ENCODE results near the gene SMIM10L2A.

The SMIM10L2A gene

GRCh38 chrX:135382260-135382659 is 39.5 kb upstream of the SMIM10L2A start (continued):
- TF ChIP-seq, protein P1, sequence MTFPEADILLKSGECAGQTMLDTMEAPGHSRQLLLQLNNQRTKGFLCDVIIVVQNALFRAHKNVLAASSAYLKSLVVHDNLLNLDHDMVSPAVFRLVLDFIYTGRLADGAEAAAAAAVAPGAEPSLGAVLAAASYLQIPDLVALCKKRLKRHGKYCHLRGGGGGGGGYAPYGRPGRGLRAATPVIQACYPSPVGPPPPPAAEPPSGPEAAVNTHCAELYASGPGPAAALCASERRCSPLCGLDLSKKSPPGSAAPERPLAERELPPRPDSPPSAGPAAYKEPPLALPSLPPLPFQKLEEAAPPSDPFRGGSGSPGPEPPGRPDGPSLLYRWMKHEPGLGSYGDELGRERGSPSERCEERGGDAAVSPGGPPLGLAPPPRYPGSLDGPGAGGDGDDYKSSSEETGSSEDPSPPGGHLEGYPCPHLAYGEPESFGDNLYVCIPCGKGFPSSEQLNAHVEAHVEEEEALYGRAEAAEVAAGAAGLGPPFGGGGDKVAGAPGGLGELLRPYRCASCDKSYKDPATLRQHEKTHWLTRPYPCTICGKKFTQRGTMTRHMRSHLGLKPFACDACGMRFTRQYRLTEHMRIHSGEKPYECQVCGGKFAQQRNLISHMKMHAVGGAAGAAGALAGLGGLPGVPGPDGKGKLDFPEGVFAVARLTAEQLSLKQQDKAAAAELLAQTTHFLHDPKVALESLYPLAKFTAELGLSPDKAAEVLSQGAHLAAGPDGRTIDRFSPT (tag by site-specific recombination; IDR thresholded peaks at IDR 0.05): no peak
- TF ChIP-seq TCF7L2 (IDR thresholded peaks at IDR 0.05; ENCODE audit: borderline replicate concordance, low read depth, low read length): no peak

GRCh38 chrX:135383249-135383648 is 38.5 kb upstream of the SMIM10L2A start:
- H3K4me3 ChIP-seq (ENCODE audit: low read depth, low read length): no peak overlapping the region
- TF ChIP-seq ZXDB (tag by site-specific recombination; IDR thresholded peaks at IDR 0.05): no peak
- TF ChIP-seq ZNF423 (tag by site-specific recombination; IDR thresholded peaks at IDR 0.05): no peak
- TF ChIP-seq ZNF580 (tag by site-specific recombination; IDR thresholded peaks at IDR 0.05): no peak
- no peak for TF ChIP-seq ZNF449 (tag by site-specific recombination; IDR thresholded peaks at IDR 0.05)
- no peak for TF ChIP-seq ZBTB8A (tag by site-specific recombination; IDR thresholded peaks at IDR 0.05)
- TF ChIP-seq, protein P2, sequence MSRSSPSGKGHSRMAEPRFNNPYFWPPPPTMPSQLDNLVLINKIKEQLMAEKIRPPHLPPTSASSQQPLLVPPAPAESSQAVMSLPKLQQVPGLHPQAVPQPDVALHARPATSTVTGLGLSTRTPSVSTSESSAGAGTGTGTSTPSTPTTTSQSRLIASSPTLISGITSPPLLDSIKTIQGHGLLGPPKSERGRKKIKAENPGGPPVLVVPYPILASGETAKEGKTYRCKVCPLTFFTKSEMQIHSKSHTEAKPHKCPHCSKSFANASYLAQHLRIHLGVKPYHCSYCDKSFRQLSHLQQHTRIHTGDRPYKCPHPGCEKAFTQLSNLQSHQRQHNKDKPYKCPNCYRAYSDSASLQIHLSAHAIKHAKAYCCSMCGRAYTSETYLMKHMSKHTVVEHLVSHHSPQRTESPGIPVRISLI (tag by site-specific recombination; IDR thresholded peaks at IDR 0.05): no peak
- no peak for TF ChIP-seq ZNF660 (tag by site-specific recombination; IDR thresholded peaks at IDR 0.05)
- no peak for TF ChIP-seq ZNF221 (tag by site-specific recombination; IDR thresholded peaks at IDR 0.05; ENCODE audit: borderline replicate concordance)
- no peak for TF ChIP-seq INSM2 (tag by site-specific recombination; IDR thresholded peaks at IDR 0.05)
- TF ChIP-seq ZNF266 (tag by site-specific recombination; IDR thresholded peaks at IDR 0.05; ENCODE audit: low read depth): no peak
- no peak for TF ChIP-seq KLF1 (tag by site-specific recombination; IDR thresholded peaks at IDR 0.05)
- TF ChIP-seq ZNF639 (tag by site-specific recombination; IDR thresholded peaks at IDR 0.05): no peak
- TF ChIP-seq, protein P3, sequence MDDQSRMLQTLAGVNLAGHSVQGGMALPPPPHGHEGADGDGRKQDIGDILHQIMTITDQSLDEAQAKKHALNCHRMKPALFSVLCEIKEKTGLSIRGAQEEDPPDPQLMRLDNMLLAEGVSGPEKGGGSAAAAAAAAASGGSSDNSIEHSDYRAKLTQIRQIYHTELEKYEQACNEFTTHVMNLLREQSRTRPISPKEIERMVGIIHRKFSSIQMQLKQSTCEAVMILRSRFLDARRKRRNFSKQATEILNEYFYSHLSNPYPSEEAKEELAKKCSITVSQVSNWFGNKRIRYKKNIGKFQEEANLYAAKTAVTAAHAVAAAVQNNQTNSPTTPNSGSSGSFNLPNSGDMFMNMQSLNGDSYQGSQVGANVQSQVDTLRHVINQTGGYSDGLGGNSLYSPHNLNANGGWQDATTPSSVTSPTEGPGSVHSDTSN (CRISPR knock-in tag; IDR thresholded peaks at IDR 0.05): no peak
- no peak for TF ChIP-seq ZBTB6 (tag by site-specific recombination; IDR thresholded peaks at IDR 0.05)
- TF ChIP-seq ZNF677 (tag by site-specific recombination; IDR thresholded peaks at IDR 0.05): no peak
- no peak for TF ChIP-seq ZNF596 (tag by site-specific recombination; IDR thresholded peaks at IDR 0.05)
- TF ChIP-seq ZNF23 (tag by site-specific recombination; IDR thresholded peaks at IDR 0.05; ENCODE audit: borderline replicate concordance): no peak
- no peak for TF ChIP-seq ZNF529 (tag by site-specific recombination; IDR thresholded peaks at IDR 0.05; ENCODE audit: insufficient replicate concordance)
- H3K9me3 ChIP-seq (ENCODE audit: control insufficient read depth, insufficient read depth, low read depth, low read length): no peaks in the 10 kb centered on the region; the same call in 1 of the 2 replicates
- ChIA-PET CTCF (interaction anchor here (0.7 kb wide), 1 partner anchor 332 kb away, joined by 3 read pairs; no protein-coding TSS in a partner anchor), POLR2A (no interaction called here)
- no peak overlapping the region for H3K27ac ChIP-seq (ENCODE audit: extremely low read depth, low read depth, low read length)
- no peaks in the 10 kb centered on the region for H3K36me3 ChIP-seq (ENCODE audit: control insufficient read depth in 2 of 2, insufficient read depth in 1 of 2, low read length in 2 of 2)
- H3K4me1 ChIP-seq (ENCODE audit: control insufficient read depth, insufficient read depth, low read length): no peaks in the 10 kb centered on the region

Measured in HEK293 (cell line).